ENCODE data around the gene POU2F1. TPM values are rescaled to one million over a fixed set of nuclear protein-coding genes. Genes with fewer than 3 reads are reported as not detected.

Gene POU2F1
- total and polyA plus RNA-seq, 2 donors (not counting 3 experiments of a cell fraction or from before 2014, with no cell fraction given): 6.0 to 12.9 TPM

DNA sequence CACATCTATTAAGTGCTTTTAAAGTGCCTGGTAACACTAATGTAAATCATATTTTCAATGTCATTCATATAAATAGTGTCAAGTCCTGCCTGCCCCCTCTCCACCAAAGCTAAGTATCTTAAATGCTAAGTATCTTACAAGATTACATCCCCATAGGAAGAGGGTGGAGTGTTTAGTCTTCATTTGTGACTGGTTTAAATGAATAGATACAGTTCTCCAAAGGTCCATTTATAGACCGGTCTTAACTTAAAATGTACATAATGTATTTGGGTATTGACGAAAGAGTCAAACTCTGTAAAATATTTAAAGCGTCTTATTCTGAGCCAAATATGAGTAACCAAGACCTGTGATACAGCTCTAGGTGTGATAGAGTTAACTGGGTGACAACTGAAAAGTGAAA, 60.2 kb downstream of the POU2F1 start:
- dilution Hi-C loops (cut with MboI; ENCODE audit: extremely low pct_ligation_motif_present, low sequenced_read_pairs): no loop called here
- Histone ChIP-seq H3K4me3 (replicated peaks in 1 of 3; ENCODE audit: insufficient read depth in 1 of 3, low read depth in 1 of 3, low read length in 3 of 3) (no peak overlapping the region), H3K36me3 (ENCODE audit: control insufficient read depth in 2 of 2, extremely low read depth in 1 of 2, insufficient read depth in 2 of 2, low read length in 2 of 2) (no peaks in the 10 kb centered on the region), H3K27me3 (ENCODE audit: control insufficient read depth in 2 of 2, insufficient read depth in 2 of 2, low read length in 2 of 2) (no peaks in the 10 kb centered on the region), H3K79me2 (ENCODE audit: control insufficient read depth, insufficient read depth, low read length) (peaks cover 18% of the 10 kb centered on the region), H3K9ac (replicated peaks; ENCODE audit: extremely low read depth, insufficient read depth, low read length) (no peak overlapping the region), H3K4me1 (ENCODE audit: control insufficient read depth, extremely low read depth, insufficient read depth, low read length) (no peaks in the 10 kb centered on the region), H4K20me1 (replicated peaks; ENCODE audit: control insufficient read depth, extremely low read depth, insufficient read depth, low read length) (peaks cover 2% of the 10 kb centered on the region), H3K9me1 (replicated peaks; ENCODE audit: control insufficient read depth, extremely low read depth, insufficient read depth, low read length) (no peaks in the 10 kb centered on the region), H3K4me2 (ENCODE audit: insufficient read depth, low read length) (no peak overlapping the region), H3K9me3 (replicated peaks; ENCODE audit: control insufficient read depth, insufficient read depth, low read length) (no peaks in the 10 kb centered on the region), H2AFZ (ENCODE audit: low read depth, low read length) (no peak overlapping the region), H3K27ac (ENCODE audit: insufficient read depth, low read depth, low read length) (no peak overlapping the region)
- no TSS peak for BruUV-seq (replicated peaks)
- ChIA-PET POLR2A (no interaction called here), CTCF (interaction anchor here (3.0 kb wide), 1 partner anchor 13 kb away, joined by 16 read pairs; no protein-coding TSS in a partner anchor)
- intact Hi-C loops (cut with micrococcal nuclease): no loop called here
- no peak for DNase-seq (ENCODE audit: low read depth, low spot score)
- FAIRE-seq: no peak
- TF ChIP-seq POLR2A (IDR thresholded peaks at IDR 0.05; ENCODE audit: low read depth, low read length) (no peak), JUN (IDR thresholded peaks at IDR 0.05; ENCODE audit: borderline replicate concordance, insufficient read depth, insufficient read length, low read depth) (no peak), POLR2AphosphoS5 (IDR thresholded peaks at IDR 0.05; ENCODE audit: insufficient read depth, low read depth, low read length) (no peak), GATA2 (IDR thresholded peaks at IDR 0.05; ENCODE audit: insufficient read depth, insufficient read length, low read depth, low read length) (no peak), FOS (IDR thresholded peaks at IDR 0.05; ENCODE audit: borderline replicate concordance, insufficient read depth, low read length) (no peak), MYC (IDR thresholded peaks at IDR 0.05; ENCODE audit: low read depth, low read length) (no peak), EZH2 (IDR thresholded peaks at IDR 0.05; ENCODE audit: borderline replicate concordance, low read depth, low read length, severe bottlenecking) (no peak)
- TF ChIP-seq, protein P1, sequence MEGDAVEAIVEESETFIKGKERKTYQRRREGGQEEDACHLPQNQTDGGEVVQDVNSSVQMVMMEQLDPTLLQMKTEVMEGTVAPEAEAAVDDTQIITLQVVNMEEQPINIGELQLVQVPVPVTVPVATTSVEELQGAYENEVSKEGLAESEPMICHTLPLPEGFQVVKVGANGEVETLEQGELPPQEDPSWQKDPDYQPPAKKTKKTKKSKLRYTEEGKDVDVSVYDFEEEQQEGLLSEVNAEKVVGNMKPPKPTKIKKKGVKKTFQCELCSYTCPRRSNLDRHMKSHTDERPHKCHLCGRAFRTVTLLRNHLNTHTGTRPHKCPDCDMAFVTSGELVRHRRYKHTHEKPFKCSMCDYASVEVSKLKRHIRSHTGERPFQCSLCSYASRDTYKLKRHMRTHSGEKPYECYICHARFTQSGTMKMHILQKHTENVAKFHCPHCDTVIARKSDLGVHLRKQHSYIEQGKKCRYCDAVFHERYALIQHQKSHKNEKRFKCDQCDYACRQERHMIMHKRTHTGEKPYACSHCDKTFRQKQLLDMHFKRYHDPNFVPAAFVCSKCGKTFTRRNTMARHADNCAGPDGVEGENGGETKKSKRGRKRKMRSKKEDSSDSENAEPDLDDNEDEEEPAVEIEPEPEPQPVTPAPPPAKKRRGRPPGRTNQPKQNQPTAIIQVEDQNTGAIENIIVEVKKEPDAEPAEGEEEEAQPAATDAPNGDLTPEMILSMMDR (IDR thresholded peaks at IDR 0.05; ENCODE audit: extremely low read depth in 1 of 2, insufficient read depth in 1 of 2, low read depth in 1 of 2, low read length in 2 of 2): no peak
- TF ChIP-seq, protein P2, sequence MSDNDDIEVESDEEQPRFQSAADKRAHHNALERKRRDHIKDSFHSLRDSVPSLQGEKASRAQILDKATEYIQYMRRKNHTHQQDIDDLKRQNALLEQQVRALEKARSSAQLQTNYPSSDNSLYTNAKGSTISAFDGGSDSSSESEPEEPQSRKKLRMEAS (IDR thresholded peaks at IDR 0.05; ENCODE audit: insufficient read depth, insufficient read length): no peak
